GM19043 (cell line): ENCODE results near the gene RAD9B.

Experiments
- ATAC-seq: cut with Tn5 transposase; IDR thresholded peaks from one replicate; pipeline ENCODE4 v1.9.1; 2021; ENCODE audit warnings: low read depth; ENCODE audit not compliant: unreplicated experiment

RAD9B gene

GRCh38 chr12:110550981-110551380, 48.9 kb downstream of the RAD9B start:
- ATAC-seq, result no peak
